ENCODE data around the gene SH3RF3.

The SH3RF3 gene

GRCh38 chr2:109236147-109236546 lies 107.1 kb downstream of the SH3RF3 start:
- DNase-seq (ENCODE audit: low read depth) = no peak
- no peak for TF ChIP-seq CTCF (conservative IDR thresholded peaks at IDR 0.05; ENCODE audit: low read depth, low read length)
- no peak overlapping the region for H3K4me3 ChIP-seq (ENCODE audit: low read depth, low read length)

GRCh38 chr2:109237792-109238191 lies 108.8 kb downstream of the SH3RF3 start:
- no peak for TF ChIP-seq CTCF (conservative IDR thresholded peaks at IDR 0.05; ENCODE audit: low read depth, low read length)
- DNase-seq (ENCODE audit: low read depth) = no peak
- no peak overlapping the region for H3K4me3 ChIP-seq (ENCODE audit: low read depth, low read length)

GRCh38 chr2:109238580-109238979 lies 109.6 kb downstream of the SH3RF3 start:
- DNase-seq (ENCODE audit: low read depth) = peak; percentile 96
- TF ChIP-seq CTCF (conservative IDR thresholded peaks at IDR 0.05; ENCODE audit: low read depth, low read length) = no peak
- no peak overlapping the region for H3K4me3 ChIP-seq (ENCODE audit: low read depth, low read length)

- peak; percentile 17 for TF ChIP-seq CTCF (conservative IDR thresholded peaks at IDR 0.05; ENCODE audit: low read depth, low read length)
- DNase-seq (ENCODE audit: low read depth) = peak; percentile 70
- no peak overlapping the region for H3K4me3 ChIP-seq (ENCODE audit: low read depth, low read length)
Observed at GRCh38 chr2:109239720-109240119, 110.7 kb downstream of the SH3RF3 start.

- DNase-seq (ENCODE audit: low read depth) = no peak
- no peak overlapping the region for H3K4me3 ChIP-seq (ENCODE audit: low read depth, low read length)
- TF ChIP-seq CTCF (conservative IDR thresholded peaks at IDR 0.05; ENCODE audit: low read depth, low read length) = no peak
Observed at GRCh38 chr2:109242210-109242653, 113.2 kb downstream of the SH3RF3 start.

GRCh38 chr2:109242654-109243331 lies 113.8 kb downstream of the SH3RF3 start:
- DNase-seq (ENCODE audit: low read depth) = peak; percentile 89
- H3K4me3 ChIP-seq (ENCODE audit: low read depth, low read length) = no peak overlapping the region
- no peak for TF ChIP-seq CTCF (conservative IDR thresholded peaks at IDR 0.05; ENCODE audit: low read depth, low read length)
